ENCODE data around the gene GLT1D1.

GRCh38 chr12:128981971-128982533, 128.8 kb downstream of the GLT1D1 start:
- no peak for TF ChIP-seq PPARA (CRISPR knock-in tag; IDR thresholded peaks at IDR 0.05; ENCODE audit: borderline replicate concordance)
- TF ChIP-seq, protein P1, sequence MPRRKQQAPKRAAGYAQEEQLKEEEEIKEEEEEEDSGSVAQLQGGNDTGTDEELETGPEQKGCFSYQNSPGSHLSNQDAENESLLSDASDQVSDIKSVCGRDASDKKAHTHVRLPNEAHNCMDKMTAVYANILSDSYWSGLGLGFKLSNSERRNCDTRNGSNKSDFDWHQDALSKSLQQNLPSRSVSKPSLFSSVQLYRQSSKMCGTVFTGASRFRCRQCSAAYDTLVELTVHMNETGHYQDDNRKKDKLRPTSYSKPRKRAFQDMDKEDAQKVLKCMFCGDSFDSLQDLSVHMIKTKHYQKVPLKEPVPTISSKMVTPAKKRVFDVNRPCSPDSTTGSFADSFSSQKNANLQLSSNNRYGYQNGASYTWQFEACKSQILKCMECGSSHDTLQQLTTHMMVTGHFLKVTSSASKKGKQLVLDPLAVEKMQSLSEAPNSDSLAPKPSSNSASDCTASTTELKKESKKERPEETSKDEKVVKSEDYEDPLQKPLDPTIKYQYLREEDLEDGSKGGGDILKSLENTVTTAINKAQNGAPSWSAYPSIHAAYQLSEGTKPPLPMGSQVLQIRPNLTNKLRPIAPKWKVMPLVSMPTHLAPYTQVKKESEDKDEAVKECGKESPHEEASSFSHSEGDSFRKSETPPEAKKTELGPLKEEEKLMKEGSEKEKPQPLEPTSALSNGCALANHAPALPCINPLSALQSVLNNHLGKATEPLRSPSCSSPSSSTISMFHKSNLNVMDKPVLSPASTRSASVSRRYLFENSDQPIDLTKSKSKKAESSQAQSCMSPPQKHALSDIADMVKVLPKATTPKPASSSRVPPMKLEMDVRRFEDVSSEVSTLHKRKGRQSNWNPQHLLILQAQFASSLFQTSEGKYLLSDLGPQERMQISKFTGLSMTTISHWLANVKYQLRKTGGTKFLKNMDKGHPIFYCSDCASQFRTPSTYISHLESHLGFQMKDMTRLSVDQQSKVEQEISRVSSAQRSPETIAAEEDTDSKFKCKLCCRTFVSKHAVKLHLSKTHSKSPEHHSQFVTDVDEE (CRISPR knock-in tag; IDR thresholded peaks at IDR 0.05) = no peak
- no peak for TF ChIP-seq TCF4 (CRISPR knock-in tag; IDR thresholded peaks at IDR 0.05; ENCODE audit: borderline replicate concordance)
- no peak for TF ChIP-seq TOX (CRISPR knock-in tag; IDR thresholded peaks at IDR 0.05; ENCODE audit: borderline replicate concordance)
- no peak for TF ChIP-seq OSR1 (CRISPR knock-in tag; IDR thresholded peaks at IDR 0.05)
- TF ChIP-seq ARNTL (CRISPR knock-in tag; IDR thresholded peaks at IDR 0.05; ENCODE audit: borderline replicate concordance, low read depth) = no peak
- TF ChIP-seq ESRRG (CRISPR knock-in tag; IDR thresholded peaks at IDR 0.05) = no peak
- no peak for TF ChIP-seq ZNF565 (CRISPR knock-in tag; conservative IDR thresholded peaks at IDR 0.05; ENCODE audit: low read depth)
- no peak for TF ChIP-seq RARB (CRISPR knock-in tag; IDR thresholded peaks at IDR 0.05)
